HG03097 (cell line): ENCODE data around the gene OR1I1.

ENCODE experiments used
- ATAC-seq: cut with Tn5 transposase; IDR thresholded peaks from one replicate; pipeline ENCODE4 v1.9.1; 2021; ENCODE audit not compliant: unreplicated experiment, low FRiP score

Gene OR1I1

DNA sequence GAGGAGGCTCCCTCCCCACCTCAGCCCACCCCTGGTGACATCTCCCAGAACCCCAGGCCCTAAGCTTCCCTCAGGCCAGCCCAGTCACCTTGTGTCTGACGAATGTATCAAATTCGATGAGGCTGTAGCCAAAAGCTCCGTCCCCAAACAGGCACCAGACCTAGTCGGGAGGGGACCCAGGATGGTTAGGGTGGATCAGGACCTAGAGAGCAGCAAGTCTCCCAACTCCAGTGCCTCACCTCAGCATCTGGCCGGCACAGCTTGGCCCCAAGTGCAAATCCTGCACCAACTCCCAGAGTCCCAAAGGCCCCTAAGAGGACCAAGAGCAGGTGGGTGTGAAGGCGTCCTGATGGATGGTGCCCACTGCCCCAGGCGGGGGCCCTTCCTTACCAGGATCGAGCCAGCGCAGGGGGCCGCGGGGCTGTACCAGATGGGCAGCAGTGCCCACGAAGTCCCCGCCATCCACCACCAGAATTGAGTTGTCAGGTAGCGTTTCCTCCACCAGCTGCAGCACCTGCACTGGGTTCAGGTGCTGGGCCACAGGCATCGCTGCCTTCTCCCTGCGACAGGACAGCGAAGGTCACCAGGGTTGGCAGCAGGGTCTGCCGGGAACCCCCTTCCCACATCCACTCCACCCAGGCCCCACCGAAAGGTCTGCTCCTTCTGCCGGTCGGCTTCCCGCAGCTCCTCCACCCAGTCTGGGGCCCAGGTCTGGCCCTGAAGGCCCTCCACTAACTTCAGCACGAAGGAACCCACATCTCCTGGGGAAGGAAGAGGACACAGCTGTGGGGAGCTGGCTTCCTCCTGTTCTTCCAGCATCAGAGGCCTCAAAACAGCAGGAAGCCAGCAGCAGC lies 34.0 kb downstream of the OR1I1 start:
- ATAC-seq = no peak

- no peak for ATAC-seq
These were observed 34.8 kb downstream of the OR1I1 start for GRCh38 chr19:15116856-15117255.

DNA sequence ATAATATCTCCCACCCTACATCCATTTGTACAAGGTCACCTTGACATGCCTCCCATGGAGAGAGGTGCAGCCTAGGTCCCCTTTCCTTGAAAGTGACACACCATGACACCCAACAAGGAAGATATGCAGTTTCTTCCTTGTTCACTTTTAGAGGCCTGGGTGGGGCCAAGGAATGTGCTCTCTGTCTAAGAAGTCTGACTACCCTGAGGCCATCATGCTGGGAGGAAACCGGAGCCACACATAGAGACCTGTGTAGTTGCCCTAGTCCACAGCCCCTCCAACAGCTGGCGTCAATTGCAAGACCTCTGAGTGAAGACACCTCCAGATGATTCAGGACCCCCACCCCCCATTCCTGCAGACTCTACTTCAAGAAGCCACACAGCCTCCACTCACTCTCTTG lies 36.2 kb downstream of the OR1I1 start:
- ATAC-seq = no peak

GRCh38 chr19:15118789-15119494 lies 36.9 kb downstream of the OR1I1 start:
- no peak for ATAC-seq

GRCh38 chr19:15120135-15121026 lies 38.4 kb downstream of the OR1I1 start:
- ATAC-seq = no peak

GRCh38 chr19:15122331-15123030 lies 40.5 kb downstream of the OR1I1 start:
- ATAC-seq = no peak

DNA sequence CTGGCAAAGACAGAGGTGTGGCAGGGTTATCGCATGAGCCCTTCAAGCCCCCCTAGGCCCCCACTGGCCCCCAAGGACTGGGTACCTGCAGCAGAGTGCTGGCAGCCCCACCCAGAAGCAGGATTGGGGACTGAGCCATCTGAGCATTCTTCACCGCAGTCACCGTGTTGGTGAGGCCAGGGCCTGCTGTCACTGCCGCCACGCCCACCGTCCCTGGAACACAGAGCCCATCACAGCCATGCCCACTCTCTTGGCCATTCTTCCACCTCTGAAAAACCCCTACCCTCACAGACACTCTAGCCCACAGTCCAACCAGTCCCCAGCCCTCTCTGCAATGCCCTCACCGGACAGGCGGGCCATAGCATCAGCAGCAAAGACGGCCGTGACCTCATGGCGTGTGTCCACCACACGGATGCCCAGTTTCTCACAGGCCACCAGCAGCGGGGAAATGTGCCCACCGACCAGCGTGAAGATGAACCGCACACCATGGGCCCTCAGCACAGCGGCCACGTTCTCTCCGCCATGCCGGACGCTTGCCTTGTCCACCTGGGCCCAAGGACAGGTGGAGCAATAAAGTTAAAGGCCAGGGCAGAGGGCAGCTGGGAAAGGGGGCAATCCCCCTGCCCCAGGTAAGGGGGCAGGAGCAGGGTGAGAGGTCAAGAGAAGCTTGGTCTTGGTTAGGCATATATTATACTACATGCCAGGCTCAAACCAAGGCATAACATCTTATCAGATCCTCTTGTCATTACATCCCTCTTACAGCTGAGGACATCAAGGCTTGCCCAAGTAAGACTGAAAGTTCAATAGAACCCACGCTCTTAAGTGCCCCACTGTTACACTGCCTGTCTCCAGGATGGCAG lies 41.2 kb downstream of the OR1I1 start:
- ATAC-seq = no peak

GRCh38 chr19:15123900-15124299 lies 41.9 kb downstream of the OR1I1 start:
- ATAC-seq = no peak

GRCh38 chr19:15124572-15125231 lies 42.7 kb downstream of the OR1I1 start:
- no peak for ATAC-seq

GRCh38 chr19:15125232-15126067 lies 43.4 kb downstream of the OR1I1 start:
- peak; percentile 91 for ATAC-seq

DNA sequence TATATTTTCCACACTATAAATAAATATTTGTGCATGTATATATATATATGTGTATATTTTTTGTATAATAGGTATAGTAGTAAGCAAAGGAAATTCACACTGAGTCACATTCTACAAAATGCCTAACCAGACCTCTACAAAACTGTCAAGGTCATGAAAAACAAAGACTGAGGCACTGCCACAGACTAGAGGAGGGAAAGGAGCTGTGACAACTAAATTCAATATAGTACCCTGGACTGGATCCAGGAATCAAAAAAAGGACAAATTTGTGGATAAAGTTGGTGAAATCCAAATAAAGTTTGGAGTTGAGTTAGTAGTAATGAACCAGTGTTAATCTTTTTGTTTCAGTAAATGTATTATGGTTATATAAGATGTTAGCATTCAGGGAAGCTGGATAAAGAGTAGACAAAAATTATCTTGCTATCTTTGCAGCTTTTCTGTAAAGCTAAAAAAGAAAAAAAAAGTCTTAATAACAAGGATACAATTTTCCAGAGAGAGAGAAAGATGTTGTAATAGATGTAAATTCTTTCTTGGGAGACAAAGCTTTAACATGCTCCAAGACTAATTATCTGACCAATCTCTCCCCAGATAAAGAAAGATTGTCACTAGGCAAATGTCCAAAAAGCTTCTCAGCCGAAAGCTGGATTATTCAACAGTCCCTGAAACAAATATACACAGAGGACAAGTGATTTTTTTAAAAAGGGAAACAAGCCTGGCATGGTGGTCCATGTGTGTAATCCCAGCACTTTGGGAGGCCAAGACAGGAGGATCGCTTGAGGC lies 44.3 kb downstream of the OR1I1 start:
- no peak for ATAC-seq

DNA sequence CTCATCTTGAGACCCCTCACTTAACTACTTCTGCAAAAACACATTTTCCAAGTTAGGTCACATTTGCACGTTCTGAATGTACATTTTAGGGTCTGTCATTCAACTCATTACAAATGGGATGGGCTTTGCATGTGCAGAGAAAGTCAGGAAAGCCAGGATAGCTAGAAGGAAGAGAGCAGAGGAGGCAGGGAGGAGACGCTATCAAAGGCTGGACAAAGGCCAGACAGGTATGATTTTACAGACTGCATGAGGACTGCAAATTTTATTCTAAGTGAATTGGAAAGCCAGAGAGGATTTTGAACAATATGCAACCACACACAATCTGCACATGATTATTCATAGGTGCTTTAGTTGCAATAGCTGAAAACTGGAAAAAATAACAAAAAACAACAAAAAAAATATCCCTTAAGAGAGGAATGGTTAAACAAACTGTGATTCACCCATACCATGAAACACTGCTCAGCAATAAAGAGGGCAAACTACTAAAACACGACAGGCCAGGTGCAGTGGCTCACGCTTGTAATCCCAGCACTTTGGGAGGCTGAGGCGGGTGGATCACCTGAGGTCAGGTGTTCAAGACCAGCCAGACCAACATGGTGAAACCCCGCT lies 46.3 kb downstream of the OR1I1 start:
- ATAC-seq = no peak

DNA sequence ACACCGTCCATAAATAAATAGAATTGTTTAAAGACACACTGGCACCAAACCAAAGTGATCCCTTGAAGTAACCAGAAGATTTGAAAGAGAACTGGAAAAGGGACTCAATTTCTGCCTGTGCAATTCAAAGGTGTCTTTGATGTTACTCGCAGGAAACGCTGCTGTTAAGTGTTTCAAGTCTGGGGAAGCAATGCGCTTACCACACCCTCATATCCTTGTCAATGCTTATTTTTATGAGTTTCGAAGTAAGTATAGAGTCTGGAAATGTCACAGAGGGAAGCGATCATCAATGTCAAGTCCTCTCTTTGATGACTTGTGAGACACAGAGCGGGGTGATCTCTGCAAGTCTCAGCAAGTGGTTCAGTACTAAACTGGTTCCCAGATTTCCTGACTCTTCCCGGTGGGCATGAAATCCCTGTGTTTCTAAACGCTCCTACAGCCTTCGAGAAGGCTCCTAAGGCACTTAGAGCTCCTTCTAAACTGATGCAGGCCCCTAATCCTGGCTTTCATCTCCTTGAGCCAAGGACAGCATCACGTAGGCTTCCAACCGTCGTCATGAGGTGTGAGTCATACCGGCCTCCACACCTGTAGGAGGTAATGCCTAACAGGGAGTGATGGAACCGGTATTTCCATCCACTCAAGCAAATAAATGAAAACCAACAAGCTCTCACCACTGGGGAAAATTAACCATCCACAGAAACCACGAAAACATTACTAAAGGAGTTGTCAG lies 48.0 kb downstream of the OR1I1 start:
- no peak for ATAC-seq

DNA sequence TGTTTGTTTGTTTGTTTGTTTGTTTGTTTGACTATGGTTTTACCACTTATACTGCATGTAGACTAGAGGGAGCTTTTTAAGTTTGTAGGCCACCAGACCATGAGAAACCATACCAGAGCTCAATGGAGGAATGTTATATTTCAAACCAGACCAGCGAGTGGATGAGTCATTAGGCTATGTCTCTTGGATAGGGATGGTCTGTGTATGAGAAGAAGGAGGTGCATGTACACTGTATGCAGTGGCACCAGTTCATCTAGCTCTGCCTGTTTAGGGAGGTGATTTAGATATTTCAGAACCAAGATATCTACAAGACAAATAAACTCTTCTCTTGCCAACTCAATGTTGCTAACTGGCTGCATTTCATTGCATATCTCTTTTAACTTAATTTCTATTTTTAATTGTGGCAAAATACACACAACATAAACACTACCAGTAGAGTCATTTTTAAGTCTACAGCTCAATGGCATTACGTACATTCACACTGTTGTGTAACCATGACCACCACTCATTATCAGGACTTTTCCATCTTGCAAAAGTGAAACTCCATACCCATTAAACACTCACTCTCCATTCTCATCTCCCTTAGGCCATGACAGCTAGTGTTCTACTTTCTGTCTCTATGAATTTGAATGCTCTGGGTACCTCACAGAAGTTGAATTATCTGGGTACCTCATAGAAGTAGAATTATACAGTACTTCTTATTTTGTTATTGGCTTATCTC lies 54.4 kb downstream of the OR1I1 start:
- ATAC-seq = no peak

DNA sequence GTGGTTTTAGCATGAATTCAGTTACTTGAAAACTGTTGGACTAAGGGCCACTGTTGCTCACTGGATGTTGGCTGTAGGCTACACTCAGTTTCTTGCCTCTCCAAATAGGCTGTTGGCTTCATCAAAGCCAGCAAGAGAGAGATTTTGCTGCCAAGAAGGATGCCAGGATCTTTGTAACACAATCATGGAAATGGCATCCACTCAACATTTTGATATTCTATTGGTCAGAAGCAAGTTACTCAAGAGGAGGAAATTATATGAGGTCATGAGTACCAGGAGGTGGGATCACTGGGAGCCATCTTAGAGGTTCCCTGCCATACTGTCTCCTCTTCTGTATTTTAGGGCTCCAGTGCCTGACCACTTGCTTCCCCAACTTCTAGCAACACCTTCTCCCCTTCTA lies 55.8 kb downstream of the OR1I1 start:
- no peak for ATAC-seq

DNA sequence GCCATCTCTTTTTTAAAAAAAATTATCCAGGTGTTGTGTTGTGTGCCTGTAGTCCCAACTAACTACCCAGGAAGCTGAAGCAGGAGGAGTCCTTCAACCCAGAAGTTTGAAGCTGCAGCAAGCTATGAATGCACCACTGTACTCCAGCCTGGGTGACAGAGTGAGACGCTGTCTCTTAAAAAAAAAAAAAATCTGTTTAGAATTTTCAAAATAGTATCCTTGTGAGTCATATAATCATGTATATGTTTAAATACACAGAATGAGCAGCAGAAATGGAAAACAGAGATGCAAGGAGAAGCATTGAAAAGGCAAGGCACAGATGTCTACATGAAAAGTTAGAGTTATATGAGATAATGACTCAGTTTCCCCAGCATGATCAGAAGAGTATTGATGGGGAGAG lies 56.4 kb downstream of the OR1I1 start:
- no peak for ATAC-seq
